H9 (cell line): ENCODE measurements around the gene NAA35. TPM values are rescaled to one million over a fixed set of nuclear protein-coding genes. Genes with fewer than 3 reads are reported as not detected.

ENCODE experiments used
- DNase-seq: peaks from one replicate; pipeline ENCODE4 v3.0.0-alpha.2; 2017
- H2AFZ ChIP-seq: one replicate; pipeline ENCODE4 v1.6.1; 2013; ENCODE audit warnings: mild to moderate bottlenecking, low read length, control low read depth, moderate library complexity
- H2AK5ac ChIP-seq: 2 replicates; pipeline ENCODE4 v1.6.1; 2013; ENCODE audit warnings: low read length, control low read depth, mixed read lengths; ENCODE audit not compliant: insufficient read length
- H2BK120ac ChIP-seq: one replicate; pipeline ENCODE4 v1.6.1; 2013; ENCODE audit warnings: low read depth, mild to moderate bottlenecking, low read length, control low read depth, inconsistent platforms; ENCODE audit not compliant: poor library complexity, severe bottlenecking
- H2BK12ac ChIP-seq: 2 replicates; pipeline ENCODE4 v1.6.1; 2013; ENCODE audit warnings: low read length, control low read depth, mixed read lengths, low read depth; ENCODE audit not compliant: insufficient read length
- H2BK15ac ChIP-seq: 2 replicates; pipeline ENCODE4 v1.6.1; 2013; ENCODE audit warnings: low read depth, low read length, control low read depth
- H2BK20ac ChIP-seq: one replicate; pipeline ENCODE4 v1.6.1; 2013; ENCODE audit warnings: low read depth, mild to moderate bottlenecking, low read length, control low read depth, inconsistent platforms; ENCODE audit not compliant: poor library complexity, severe bottlenecking
- H2BK5ac ChIP-seq: 2 replicates; pipeline ENCODE4 v1.6.1; 2013; ENCODE audit warnings: low read length, control low read depth, mixed read lengths; ENCODE audit not compliant: insufficient read length
- H3K14ac ChIP-seq: 2 replicates; pipeline ENCODE4 v1.6.1; 2013; ENCODE audit warnings: low read length, control low read depth; ENCODE audit not compliant: insufficient read depth
- H3K18ac ChIP-seq: 2 replicates; pipeline ENCODE4 v1.6.1; 2013; ENCODE audit warnings: low read depth, mild to moderate bottlenecking, mixed read lengths, low read length, control low read depth; ENCODE audit not compliant: insufficient read length
- H3K23ac ChIP-seq: 2 replicates; pipeline ENCODE4 v1.6.1; 2013; ENCODE audit warnings: low read length, control low read depth, mixed read lengths, low read depth; ENCODE audit not compliant: insufficient read length
- H3K23me2 ChIP-seq: 2 replicates; pipeline ENCODE4 v1.6.1; 2013; ENCODE audit warnings: low read depth, mild to moderate bottlenecking, mixed read lengths, low read length, control low read depth; ENCODE audit not compliant: insufficient read length, poor library complexity, severe bottlenecking
- H3K27ac ChIP-seq: 2 replicates; pipeline ENCODE4 v1.5.1; 2013; ENCODE audit warnings: low read length, control low read depth, mixed read lengths, low read depth; ENCODE audit not compliant: insufficient read length
- H3K27me3 ChIP-seq: 2 replicates; pipeline ENCODE4 v1.6.1; 2013; ENCODE audit warnings: low read length, control low read depth, inconsistent platforms; ENCODE audit not compliant: insufficient read depth
- H3K4ac ChIP-seq: 2 replicates; pipeline ENCODE4 v1.6.1; 2013; ENCODE audit warnings: low read depth, mild to moderate bottlenecking, control low read depth, inconsistent platforms, low read length, moderate library complexity
- H3K4me1 ChIP-seq: 2 replicates; pipeline ENCODE4 v1.6.1; 2013; ENCODE audit warnings: low read length, control low read depth, inconsistent platforms; ENCODE audit not compliant: insufficient read depth
- H3K4me2 ChIP-seq: 2 replicates; pipeline ENCODE4 v1.6.1; 2013; ENCODE audit warnings: low read length, control low read depth, mixed read lengths; ENCODE audit not compliant: insufficient read length, insufficient read depth
- H3K56ac ChIP-seq: 2 replicates; pipeline ENCODE4 v1.6.1; 2013; ENCODE audit warnings: low read depth, mild to moderate bottlenecking, mixed read lengths, low read length, control low read depth; ENCODE audit not compliant: insufficient read length
- H3K79me1 ChIP-seq: 2 replicates; pipeline ENCODE4 v1.6.1; 2013; ENCODE audit warnings: low read depth, mild to moderate bottlenecking, moderate library complexity, low read length, control low read depth, inconsistent platforms; ENCODE audit not compliant: insufficient read depth, poor library complexity, severe bottlenecking
- H3K79me2 ChIP-seq: 2 replicates; pipeline ENCODE4 v1.6.1; 2013; ENCODE audit warnings: low read length, control low read depth, inconsistent platforms; ENCODE audit not compliant: insufficient read depth
- H3K9ac ChIP-seq: 2 replicates; pipeline ENCODE4 v1.6.1; 2013; ENCODE audit warnings: low read length, control low read depth, mixed read lengths; ENCODE audit not compliant: insufficient read length; ENCODE audit errors: extremely low read depth
- H3K9me3 ChIP-seq: one replicate; pipeline ENCODE4 v1.6.1; 2013; ENCODE audit warnings: low read depth, low read length, inconsistent platforms; ENCODE audit not compliant: control insufficient read depth
- H3T11ph ChIP-seq: one replicate; pipeline ENCODE4 v1.6.1; 2013; ENCODE audit warnings: mild to moderate bottlenecking, low read length, control low read depth, inconsistent platforms
- H4K20me1 ChIP-seq: one replicate; pipeline ENCODE4 v1.6.1; 2013; ENCODE audit not compliant: control insufficient read depth, insufficient read length, insufficient read depth
- H4K5ac ChIP-seq: 2 replicates; pipeline ENCODE4 v1.6.1; 2013; ENCODE audit warnings: low read depth, mild to moderate bottlenecking, mixed read lengths, low read length, control low read depth; ENCODE audit not compliant: insufficient read length
- H4K8ac ChIP-seq: replicated peaks from 2 replicates; pipeline ENCODE4 v1.6.1; 2013; ENCODE audit warnings: low read length, control low read depth, mixed read lengths, low read depth; ENCODE audit not compliant: insufficient read length
- H4K91ac ChIP-seq: 2 replicates; pipeline ENCODE4 v1.6.1; 2013; ENCODE audit warnings: low read depth, mild to moderate bottlenecking, moderate library complexity, mixed read lengths, low read length, control low read depth; ENCODE audit not compliant: insufficient read length
- H3K27ac Mint-ChIP-seq, 3 experiments: 2 replicates in 2 of 3; 3 replicates in 1 of 3; pipeline ENCODE4 v1.8.0; 2020 to 2021; ENCODE audit warnings: mixed read lengths in 3 of 3, mild to moderate bottlenecking in 1 of 3, moderate library complexity in 1 of 3
- H3K27me3 Mint-ChIP-seq: 2 replicates; pipeline ENCODE4 v1.8.0; 2021; ENCODE audit warnings: low read depth, mild to moderate bottlenecking, moderate library complexity, mixed read lengths
- H3K36me3 Mint-ChIP-seq, 3 experiments: 2 replicates in 2 of 3; 3 replicates in 1 of 3; pipeline ENCODE4 v1.8.0; 2020 to 2021; ENCODE audit warnings: low read depth in 3 of 3, mixed read lengths in 3 of 3; ENCODE audit not compliant: insufficient read depth in 1 of 3
- H3K4me1 Mint-ChIP-seq, 2 experiments: 2 replicates each; pipeline ENCODE4 v1.8.0; 2020; ENCODE audit warnings: mixed read lengths in 2 of 2
- H3K4me3 Mint-ChIP-seq, 2 experiments: 2 replicates in 1 of 2; 3 replicates in 1 of 2; pipeline ENCODE4 v1.8.0; 2020 to 2021; ENCODE audit warnings: mild to moderate bottlenecking in 2 of 2, mixed read lengths in 2 of 2, moderate library complexity in 1 of 2
- H3K9me3 Mint-ChIP-seq, 2 experiments: 2 replicates in 1 of 2; 3 replicates in 1 of 2; pipeline ENCODE4 v1.8.0; 2020; ENCODE audit warnings: mild to moderate bottlenecking in 2 of 2, mixed read lengths in 2 of 2, moderate library complexity in 1 of 2
- CTCF ChIP-seq: fragments of 200-600 bp; sonication (generic); conservative IDR thresholded peaks from 3 replicates; pipeline ENCODE4 v1.8.0; 2021; ENCODE audit warnings: antibody characterized with exemption, mild to moderate bottlenecking
- WGBS: extraction: QIAGEN DNeasy Blood & Tissue Kit; methylation state at CpG from one replicate; pipeline ENCODE4 v1.1.7; 2013; ENCODE audit warnings: missing lambda C conversion rate, low lambda C conversion rate, mixed read lengths; ENCODE audit not compliant: insufficient read length; ENCODE audit errors: extremely low coverage; 5-methylcytosine and 5-hydroxymethylcytosine counted together
- total RNA-seq: library from RNA; stranded (reverse); gene quantifications from 2 replicates; pipeline ENCODE4 v1.2.1, GENCODE V29; 2021

Gene NAA35
- total RNA-seq, 1 experiment from 2014 or later, result 38.6 TPM

DNA sequence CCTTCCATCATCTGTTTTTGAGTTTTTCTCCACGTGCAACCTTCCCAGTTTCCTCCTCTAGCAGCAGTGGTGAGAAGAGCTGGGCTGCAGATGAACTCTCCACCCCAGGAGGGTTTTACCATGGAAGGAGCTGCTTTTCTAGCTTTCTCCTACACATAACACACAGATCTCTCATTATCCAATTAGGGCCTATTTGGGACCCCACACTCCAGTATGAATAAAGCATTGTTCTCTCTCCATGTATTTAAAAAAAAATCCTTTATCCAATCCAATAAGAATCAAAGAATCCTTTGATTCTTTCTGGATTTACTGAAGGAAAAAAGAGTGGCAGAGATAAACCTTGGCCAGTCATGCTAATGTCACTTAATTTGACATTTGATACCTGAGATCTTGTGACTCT lies 31.6 kb upstream of the NAA35 start:
- H3K4ac ChIP-seq, result no peak overlapping the region
- no peaks in the 10 kb centered on the region for H3K9me3 Mint-ChIP-seq
- H3K27me3 Mint-ChIP-seq, result no peaks in the 10 kb centered on the region
- no peak overlapping the region for H4K8ac ChIP-seq
- no peaks in the 10 kb centered on the region for H3K4me1 ChIP-seq
- H4K91ac ChIP-seq, result no peak overlapping the region
- no peak overlapping the region for H3T11ph ChIP-seq
- H3K9me3 ChIP-seq, result no peaks in the 10 kb centered on the region
- H3K14ac ChIP-seq, result no peak overlapping the region
- no peak overlapping the region for H3K27ac Mint-ChIP-seq
- H3K4me3 Mint-ChIP-seq, result no peak overlapping the region
- H3K27ac ChIP-seq, result no peak overlapping the region
- DNase-seq, result no peak
- H3K23me2 ChIP-seq, result no peaks in the 10 kb centered on the region
- no peaks in the 10 kb centered on the region for H3K79me1 ChIP-seq
- H2AK5ac ChIP-seq, result no peak overlapping the region
- no peaks in the 10 kb centered on the region for H4K20me1 ChIP-seq
- H2BK5ac ChIP-seq, result no peak overlapping the region
- no peaks in the 10 kb centered on the region for H3K27me3 ChIP-seq
- H3K23ac ChIP-seq, result no peak overlapping the region
- H2AFZ ChIP-seq, result no peak overlapping the region
- no peaks in the 10 kb centered on the region for H3K36me3 Mint-ChIP-seq
- H2BK120ac ChIP-seq, result no peak overlapping the region
- WGBS, result no CpG with 5 or more reads among the region's 1 CpG
- no peak overlapping the region for H3K18ac ChIP-seq
- H2BK12ac ChIP-seq, result no peak overlapping the region
- H4K5ac ChIP-seq, result no peak overlapping the region
- no peak for TF ChIP-seq CTCF
- no peak overlapping the region for H3K4me2 ChIP-seq
- no peak overlapping the region for H2BK20ac ChIP-seq
- no peaks in the 10 kb centered on the region for H3K79me2 ChIP-seq
- no peak overlapping the region for H2BK15ac ChIP-seq
- no peak overlapping the region for H3K56ac ChIP-seq
- no peaks in the 10 kb centered on the region for H3K4me1 Mint-ChIP-seq
- H3K9ac ChIP-seq, result no peak overlapping the region
